Ovary (tissue), 3 donors: ENCODE results near the gene FSD1L.

ENCODE experiments used
- CTCF ChIP-seq, 3 donors: fragments of 450-650 bp in 2 of 3; fragments of 200-600 bp in 1 of 3; IDR thresholded peaks; one replicate each; pipeline versions ENCODE4 v1.5.1 to v1.8.0; 2016 to 2022; ENCODE audit warnings: antibody characterized with exemption in 3 of 3, mild to moderate bottlenecking in 1 of 3
- EP300 ChIP-seq: sonication (generic); formaldehyde crosslinking; IDR thresholded peaks from one replicate; pipeline ENCODE4 v1.6.1; 2017; ENCODE audit warnings: antibody characterized with exemption
- POLR2A ChIP-seq: fragments of 450-650 bp; IDR thresholded peaks from one replicate; pipeline ENCODE4 v1.6.1; 2017; ENCODE audit warnings: antibody characterized with exemption, mild to moderate bottlenecking, moderate library complexity
- donor health status: DM: no; HTN: no; CAD: no.

GRCh38 chr9:105449081-105449480, 1.2 kb downstream of the FSD1L start:
- TF ChIP-seq CTCF (IDR thresholded peaks at IDR 0.05) (no peak), EP300 (no peak), POLR2A (no peak)
